HG03571 (cell line): ENCODE data around the gene LRFN2.

Experiments
- ATAC-seq: cut with Tn5 transposase; IDR thresholded peaks from one replicate; pipeline ENCODE4 v1.9.1; 2021; ENCODE audit not compliant: unreplicated experiment

LRFN2 gene

DNA sequence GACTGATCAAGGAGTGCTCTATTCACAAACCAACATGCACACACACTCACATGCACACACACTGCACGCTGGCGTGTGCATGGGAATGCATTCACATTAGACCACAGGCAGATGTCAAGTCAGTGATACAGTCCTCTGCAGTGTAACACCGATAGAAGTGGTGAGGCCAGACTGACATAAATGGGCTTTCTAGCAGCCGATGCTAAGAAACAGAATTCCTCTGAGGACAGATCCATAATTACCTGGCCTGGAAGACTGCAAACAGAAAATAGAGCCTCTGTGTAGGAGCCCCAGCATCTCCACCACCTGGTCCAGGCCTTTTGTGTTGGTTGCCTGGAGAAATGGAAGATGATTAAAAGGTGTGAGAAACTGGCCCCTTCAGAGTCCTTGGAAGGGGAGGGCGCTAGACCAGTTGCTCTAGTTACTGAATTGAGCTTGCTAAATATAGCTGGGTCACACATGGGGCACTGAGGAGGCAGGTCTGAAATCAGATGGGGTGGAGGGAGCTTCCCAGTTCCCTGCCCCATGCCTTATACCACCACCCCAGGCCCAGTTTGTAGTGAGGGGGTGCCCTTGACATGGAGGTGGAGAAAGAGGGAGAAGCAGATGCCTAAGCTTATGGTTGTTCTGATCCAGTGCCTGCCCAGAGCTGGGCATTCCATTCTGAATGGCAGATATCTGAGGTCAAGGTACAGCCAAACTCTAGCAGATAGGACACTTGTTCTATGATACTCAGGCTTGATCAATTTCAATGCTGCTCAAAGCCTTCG, 233.8 kb downstream of the LRFN2 start:
- ATAC-seq, result no peak

DNA sequence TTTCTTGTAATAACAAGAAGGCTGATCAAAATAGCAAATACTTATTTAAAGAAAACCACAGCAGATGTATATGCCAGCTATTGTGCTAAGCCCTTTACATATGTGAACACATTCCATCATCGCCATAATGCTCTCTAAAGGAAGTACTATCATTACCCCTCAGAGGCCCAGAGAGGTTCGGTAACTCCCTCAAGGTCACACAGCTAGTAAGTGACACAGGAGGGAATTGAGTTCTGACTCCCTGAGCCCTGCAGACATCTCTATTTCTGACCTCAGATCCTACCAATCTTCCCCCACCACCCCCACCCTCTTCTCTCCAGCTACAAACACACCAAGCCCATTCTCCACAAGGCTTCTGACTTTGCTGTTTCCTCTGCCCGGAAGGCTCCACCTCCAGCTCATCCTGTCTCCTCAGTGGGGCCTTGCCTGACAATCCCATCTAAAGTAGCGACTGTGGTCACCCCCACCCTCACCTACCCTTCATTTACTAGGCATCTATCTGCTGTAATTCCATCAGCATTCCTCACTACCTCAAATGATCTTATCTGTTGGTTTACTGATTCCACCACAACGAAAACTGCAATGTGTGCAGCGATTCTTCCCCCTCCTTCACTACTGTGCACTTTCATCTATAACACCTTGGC, 234.5 kb downstream of the LRFN2 start:
- no peak for ATAC-seq

DNA sequence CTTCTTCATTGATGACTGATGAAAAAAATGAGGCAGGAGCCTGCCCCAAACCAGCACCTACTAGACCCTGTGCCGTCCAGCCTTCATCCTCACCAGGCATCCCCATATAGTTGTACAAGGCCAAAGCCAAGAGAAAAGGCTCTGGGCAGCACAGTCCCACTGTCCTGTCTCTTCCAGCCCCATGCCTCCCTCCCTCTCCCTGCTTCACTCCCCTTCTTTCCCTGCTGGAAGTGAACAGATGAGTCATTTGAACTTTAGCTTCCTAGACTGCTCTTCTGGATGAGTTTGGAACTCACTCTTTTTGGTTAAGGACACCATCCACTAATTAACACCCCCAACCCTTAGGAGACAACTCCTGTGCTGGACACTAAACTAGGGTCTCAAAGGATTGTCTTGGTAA, 235.2 kb downstream of the LRFN2 start:
- ATAC-seq, result no peak

DNA sequence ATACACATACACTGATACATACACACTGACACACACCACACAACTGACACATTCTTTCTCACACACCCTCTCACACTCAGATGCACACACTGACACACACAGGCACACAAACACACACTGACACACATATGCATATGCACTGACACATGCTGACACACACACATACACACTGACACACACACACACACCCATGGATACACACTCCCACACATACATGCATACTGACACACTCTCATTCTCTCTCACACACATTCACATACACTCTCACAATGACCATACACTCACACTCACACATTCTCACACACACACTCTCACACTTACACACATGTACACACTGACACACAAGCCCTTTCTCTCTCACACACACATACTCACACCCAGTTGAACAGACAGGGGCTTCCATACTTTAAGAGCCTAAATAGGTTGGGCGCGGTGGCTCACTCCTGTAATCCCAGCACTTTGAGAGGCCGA, 236.4 kb downstream of the LRFN2 start:
- ATAC-seq, result no peak

DNA sequence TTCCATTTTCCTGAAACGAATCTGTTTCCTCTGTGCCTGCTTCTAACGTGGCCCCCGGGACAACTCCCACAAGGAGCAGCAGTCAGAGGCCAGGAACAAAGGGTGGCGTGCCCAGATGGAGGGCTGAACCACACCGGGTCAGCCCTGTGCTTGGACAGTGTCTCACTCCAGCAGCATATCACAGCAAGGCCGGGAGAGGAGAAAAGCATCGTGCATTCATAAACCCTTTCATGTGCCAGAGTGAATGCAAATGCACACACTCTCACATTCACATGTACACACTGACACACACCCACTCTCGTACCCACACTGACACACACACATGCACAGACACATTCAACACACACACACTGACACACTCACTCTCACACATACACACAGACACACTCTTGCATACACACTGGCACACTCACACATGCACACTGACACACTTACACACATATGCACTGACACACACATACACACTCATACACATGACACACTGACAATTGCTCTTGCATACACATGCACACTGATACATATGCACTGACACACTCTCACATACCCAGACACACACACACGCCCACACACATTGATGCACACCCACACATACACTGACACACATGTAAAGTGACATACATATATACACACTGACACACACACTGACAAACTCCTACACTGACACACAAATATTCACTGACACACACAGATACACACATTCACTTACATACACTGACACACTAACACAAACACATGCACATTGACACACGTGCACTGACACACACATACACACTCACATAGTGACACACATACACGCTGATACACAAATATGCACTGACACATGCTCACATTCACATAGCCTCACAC, 237.0 kb downstream of the LRFN2 start:
- no peak for ATAC-seq

DNA sequence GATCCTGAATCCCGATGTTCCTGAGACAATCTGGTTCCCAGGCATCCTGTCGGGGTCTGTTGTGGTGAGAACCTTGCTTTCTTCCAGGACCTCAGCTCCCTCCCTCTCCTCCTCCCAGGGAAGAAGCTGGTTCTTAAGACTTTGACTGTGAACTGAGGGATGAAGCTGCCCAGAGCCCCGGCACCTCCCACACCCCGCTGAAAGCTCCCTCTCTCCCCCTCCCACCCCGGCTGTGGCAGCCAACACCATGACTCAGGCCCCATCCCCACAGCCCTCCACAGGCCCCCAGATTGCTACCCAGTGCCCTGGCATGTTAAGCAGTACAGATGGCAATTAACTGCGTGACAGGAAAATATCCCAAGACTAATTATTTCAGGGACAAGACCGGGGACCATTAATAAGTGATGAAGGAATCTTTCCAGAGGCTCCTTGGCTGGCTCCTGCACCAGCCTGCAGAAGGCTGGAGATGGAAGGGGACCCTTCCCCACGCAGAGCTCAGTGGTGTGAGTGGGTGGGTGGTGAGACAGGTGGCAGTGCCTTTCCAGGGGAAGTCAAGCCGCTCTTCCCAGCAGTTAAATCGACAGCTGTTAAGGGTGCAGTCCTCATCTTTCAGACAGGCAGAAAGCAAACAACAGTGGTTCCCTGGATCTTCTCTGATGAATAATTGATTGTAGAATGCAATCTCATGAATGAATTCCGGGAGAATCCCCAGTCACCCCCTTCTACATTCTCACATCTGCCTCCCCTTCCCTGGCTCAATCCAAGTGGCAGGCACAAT, 237.9 kb downstream of the LRFN2 start:
- ATAC-seq, result no peak

DNA sequence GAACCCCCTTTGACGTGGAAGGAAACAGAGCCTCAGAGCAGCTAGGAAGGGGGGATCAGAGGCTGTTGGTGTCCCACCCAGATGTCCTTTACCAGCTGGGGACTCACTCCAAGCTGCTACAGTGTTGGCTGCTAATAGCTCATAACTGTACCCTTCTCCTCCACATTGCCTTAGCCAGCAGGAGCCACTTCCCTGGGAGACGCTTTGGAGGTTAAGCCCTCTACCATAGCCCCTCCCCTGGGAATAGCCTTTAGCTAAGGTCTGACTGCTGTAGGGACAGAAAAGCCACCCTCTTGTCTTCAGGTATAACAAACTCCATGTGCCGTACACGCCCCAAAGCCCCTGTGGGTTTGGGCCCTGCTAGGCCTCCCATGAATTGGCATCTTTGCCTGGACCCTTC, 238.6 kb downstream of the LRFN2 start:
- ATAC-seq, result no peak

DNA sequence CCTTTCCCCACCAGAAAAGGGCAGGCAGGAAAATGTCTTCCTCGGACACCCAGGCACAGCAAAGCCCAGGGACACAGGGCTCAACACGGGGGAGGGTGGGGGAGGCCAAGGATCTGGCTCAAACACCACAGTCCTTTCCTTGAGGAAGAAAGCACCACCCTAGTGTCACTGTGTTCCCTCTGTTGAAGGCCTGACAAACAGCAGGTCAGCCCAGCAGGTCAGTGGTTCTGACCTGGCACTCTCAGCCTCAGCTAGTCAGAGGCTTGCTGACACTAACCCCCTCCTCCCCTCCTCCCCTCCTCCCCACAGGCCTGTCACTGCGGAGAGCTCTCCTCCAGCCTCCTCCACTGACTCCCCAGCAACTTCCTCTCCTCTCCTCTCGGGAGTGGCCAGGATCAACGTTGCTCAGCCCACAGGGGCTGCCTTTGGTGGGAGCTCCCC, 239.6 kb downstream of the LRFN2 start:
- no peak for ATAC-seq

DNA sequence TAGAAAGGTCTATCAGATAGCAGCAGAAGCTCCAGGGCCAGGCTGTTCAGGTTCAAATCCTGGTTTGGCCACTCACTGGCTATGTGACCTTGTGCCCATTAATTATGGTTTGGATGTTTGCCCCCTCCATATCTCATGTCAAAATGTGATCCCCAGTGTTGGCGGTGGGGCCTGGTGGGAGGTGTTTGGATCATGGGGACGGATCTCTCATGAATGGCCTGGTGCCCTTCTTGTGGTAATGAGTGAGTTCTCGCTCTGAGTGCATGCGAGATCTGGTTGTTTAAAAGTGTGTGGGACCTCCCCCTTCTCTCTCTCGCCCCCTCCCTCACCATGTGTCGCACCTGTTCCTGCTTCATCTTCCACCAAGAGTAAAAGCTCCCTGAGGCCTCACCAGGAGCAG, 240.9 kb downstream of the LRFN2 start:
- ATAC-seq, result no peak

DNA sequence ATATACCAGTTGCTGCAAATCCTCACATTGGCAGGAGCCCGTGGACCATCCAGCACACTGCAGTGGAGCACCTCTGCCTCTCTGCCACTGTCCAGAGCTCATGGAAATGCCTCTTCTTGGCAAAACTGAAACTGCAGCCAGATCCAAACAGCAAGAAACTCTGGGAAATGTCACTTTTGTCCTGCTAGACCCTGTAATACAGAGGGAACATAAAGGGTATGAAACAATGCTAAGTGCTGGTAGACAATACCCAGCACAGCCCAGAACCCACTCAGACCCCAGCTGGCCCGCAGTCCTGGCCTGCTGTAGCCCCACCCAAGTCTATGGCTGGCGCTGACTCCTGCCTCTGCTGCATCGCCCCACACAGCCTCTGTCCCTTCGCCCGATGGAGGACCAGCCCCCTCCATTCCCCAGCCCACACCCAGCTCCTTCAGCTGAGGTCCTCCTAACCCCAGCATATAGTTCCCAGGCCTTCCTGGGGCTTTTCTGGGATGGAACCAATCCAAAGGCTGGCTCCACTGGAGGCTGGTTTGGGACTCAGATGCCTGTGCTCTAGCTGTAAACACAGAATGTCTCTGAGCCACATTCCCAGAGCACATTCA, 242.5 kb downstream of the LRFN2 start:
- ATAC-seq, result no peak

DNA sequence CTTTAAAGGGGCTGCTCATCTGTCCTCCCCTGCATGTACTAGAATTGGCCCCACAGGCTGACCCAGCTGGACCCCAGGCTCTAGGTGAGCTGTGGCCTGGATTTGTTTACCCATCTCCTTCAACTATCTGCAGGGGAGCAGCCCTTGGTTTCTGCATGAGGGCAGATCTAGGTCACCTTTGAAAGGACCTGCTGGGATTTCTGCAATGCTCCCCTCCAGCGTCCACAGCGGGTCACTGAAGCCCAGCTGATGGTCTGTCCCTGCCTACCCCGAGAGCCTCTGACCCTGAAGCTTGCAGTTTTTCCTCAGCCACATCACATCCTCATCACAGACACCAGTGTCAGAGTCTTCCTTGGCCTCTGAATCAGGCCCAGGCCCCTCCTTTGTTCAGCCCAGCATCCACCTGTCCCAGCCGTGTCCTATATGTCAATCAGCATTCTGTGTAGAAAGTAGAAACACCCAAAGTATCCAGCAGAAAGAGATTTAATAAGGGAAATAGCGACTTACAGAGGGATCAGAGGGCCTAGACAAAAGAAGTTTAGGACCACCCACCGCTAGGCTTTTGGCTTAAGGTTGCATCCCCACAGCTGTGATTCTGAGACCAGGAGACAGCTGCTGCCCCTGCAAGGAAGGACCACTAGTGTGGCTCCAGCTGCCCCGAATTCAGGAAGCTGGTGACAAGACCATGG, 243.1 kb downstream of the LRFN2 start:
- ATAC-seq, result no peak

DNA sequence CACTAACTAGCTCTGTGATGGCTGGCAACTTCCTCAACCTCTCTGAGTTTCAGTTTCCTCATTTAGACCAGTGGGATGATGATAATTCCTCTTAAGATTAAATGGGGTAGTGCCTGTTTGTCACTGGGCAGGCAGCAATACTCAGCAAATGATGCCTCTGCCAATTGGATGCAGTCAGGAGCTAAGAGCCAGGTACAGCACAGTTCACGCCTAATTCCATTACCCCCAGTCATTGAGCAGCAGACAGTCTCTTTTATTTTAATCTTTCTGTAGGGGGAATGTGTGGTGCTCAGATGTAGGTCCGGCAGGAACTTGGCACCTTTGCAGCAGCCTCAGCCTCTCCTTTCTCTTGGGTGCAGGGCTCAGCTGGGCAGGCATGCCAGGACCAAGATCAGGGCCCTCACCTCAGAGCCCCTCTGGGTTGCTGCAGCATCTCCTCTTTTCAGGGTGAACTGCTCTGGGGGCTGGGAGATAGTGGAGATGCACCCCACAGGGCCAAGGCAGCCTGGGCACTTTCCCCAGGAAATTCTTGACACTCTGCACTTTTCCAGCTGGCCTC, 243.8 kb downstream of the LRFN2 start:
- ATAC-seq, result no peak

DNA sequence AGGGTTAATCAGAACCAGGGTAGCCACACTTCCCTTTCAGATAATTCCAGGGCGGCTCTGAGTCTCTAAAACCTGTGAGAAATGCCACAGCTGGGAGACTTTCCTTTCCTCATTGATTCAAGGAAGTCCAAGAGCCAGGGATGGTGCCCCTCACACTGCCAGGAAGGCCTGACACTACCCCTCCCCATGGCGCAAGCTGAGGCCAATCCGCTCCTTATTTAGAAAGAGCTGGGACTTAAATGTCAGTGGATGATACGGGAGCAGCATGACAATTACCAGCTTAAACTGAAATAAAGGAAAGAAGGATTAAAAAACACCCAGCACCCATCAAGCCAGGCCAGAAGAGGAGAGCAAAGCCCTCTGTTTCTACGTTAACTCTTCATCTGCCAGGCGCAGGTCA, 244.4 kb downstream of the LRFN2 start:
- no peak for ATAC-seq

DNA sequence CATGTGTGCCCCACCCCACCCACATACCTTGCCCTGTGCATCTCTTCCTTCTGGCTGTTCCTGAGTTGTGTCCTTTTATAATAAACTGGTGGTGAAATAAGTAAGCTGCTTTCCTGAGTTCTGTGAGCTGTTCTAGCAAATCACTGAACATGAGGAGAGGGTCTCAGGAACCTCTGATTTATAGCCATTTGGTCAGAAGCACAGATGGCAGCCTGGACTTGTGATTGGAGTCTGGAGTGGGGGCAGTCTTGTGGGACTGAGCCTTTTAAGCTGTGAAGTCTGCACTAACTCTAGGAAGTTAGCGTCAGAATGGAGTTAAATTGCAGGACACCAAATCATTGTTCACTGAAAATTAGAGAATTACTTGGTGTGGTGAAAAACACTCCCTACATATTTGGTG, 245.4 kb downstream of the LRFN2 start:
- ATAC-seq, result no peak
